ENCODE data around the gene BBX.
A peak's percentile ranks its signal among the peaks of the same experiment; 100 is the strongest.

BBX gene

GRCh38 chr3:107848351-107848915 lies 325.7 kb downstream of the BBX start:
- no peak overlapping the region for H3K4me3 ChIP-seq (ENCODE audit: low read length)
- no peak for DNase-seq (ENCODE audit: low read depth, low spot score)

- DNase-seq (ENCODE audit: low read depth, low spot score) = no peak
- no peak overlapping the region for H3K4me3 ChIP-seq (ENCODE audit: low read length)
Measured at GRCh38 chr3:107850681-107851080, 327.9 kb downstream of the BBX start.

- DNase-seq (ENCODE audit: low read depth, low spot score) = no peak
Measured at GRCh38 chr3:107853821-107854220, 331.1 kb downstream of the BBX start.

GRCh38 chr3:107854733-107855132 lies 332.0 kb downstream of the BBX start:
- no peak for DNase-seq (ENCODE audit: low read depth, low spot score)
- no peak overlapping the region for H3K4me3 ChIP-seq (ENCODE audit: low read length)

More at GRCh38 chr3:107853821-107854220, 331.1 kb downstream of the BBX start:
- no peak overlapping the region for H3K4me3 ChIP-seq (ENCODE audit: low read length)

GRCh38 chr3:107855710-107856109 lies 332.9 kb downstream of the BBX start:
- H3K4me3 ChIP-seq (ENCODE audit: low read length) = no peak overlapping the region
- DNase-seq (ENCODE audit: low read depth, low spot score) = peak; percentile 32

- DNase-seq (ENCODE audit: low read depth, low spot score) = no peak
- H3K4me3 ChIP-seq (ENCODE audit: low read length) = no peak overlapping the region
Measured at GRCh38 chr3:107857854-107858253, 335.1 kb downstream of the BBX start.

- H3K4me3 ChIP-seq (ENCODE audit: low read length) = no peak overlapping the region
Measured at GRCh38 chr3:107858876-107859275, 336.1 kb downstream of the BBX start.

More at GRCh38 chr3:107858876-107859275, 336.1 kb downstream of the BBX start:
- DNase-seq (ENCODE audit: low read depth, low spot score) = no peak
